ENCODE data around the gene ATP1A3. TPM values are rescaled to one million over a fixed set of nuclear protein-coding genes. Genes with fewer than 3 reads are reported as not detected.

ATP1A3 gene
- total RNA-seq, 1 donor from 2014 or later, result not detected

DNA sequence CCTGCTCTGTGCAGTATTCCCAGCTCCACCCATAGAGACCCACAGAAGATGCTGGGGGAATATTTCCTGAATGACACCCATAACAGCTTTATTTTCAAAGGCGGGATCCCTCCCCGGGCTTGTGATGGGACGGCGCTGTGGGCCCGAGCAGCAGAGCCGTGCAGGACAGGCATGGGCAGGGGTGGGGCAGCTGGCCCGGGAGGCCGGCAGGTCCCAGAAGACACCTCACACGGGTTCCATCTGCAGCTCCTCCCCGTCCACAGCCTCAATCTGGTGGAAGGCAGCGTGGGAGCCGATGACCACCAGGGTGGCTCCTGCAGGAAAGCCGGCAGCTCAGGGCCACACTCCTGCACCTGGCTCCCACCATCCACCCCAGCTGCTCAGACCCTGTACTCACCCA, 37.4 kb downstream of the ATP1A3 start:
- TF ChIP-seq, protein P1, sequence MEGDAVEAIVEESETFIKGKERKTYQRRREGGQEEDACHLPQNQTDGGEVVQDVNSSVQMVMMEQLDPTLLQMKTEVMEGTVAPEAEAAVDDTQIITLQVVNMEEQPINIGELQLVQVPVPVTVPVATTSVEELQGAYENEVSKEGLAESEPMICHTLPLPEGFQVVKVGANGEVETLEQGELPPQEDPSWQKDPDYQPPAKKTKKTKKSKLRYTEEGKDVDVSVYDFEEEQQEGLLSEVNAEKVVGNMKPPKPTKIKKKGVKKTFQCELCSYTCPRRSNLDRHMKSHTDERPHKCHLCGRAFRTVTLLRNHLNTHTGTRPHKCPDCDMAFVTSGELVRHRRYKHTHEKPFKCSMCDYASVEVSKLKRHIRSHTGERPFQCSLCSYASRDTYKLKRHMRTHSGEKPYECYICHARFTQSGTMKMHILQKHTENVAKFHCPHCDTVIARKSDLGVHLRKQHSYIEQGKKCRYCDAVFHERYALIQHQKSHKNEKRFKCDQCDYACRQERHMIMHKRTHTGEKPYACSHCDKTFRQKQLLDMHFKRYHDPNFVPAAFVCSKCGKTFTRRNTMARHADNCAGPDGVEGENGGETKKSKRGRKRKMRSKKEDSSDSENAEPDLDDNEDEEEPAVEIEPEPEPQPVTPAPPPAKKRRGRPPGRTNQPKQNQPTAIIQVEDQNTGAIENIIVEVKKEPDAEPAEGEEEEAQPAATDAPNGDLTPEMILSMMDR (IDR thresholded peaks at IDR 0.05; ENCODE audit: unreplicated experiment), result no peak
- Mint-ChIP-seq H3K27me3 (ENCODE audit: low read depth) (peaks cover 2% of the 10 kb centered on the region), H3K27ac (no peak overlapping the region), H3K36me3 (peaks cover 2% of the 10 kb centered on the region), H3K9me3 (no peaks in the 10 kb centered on the region), H3K4me3 (no peak overlapping the region), H3K4me1 (peaks cover 17% of the 10 kb centered on the region)
- no peak for DNase-seq (ENCODE audit: low spot score in 2 of 2, unreplicated experiment in 2 of 2)

DNA sequence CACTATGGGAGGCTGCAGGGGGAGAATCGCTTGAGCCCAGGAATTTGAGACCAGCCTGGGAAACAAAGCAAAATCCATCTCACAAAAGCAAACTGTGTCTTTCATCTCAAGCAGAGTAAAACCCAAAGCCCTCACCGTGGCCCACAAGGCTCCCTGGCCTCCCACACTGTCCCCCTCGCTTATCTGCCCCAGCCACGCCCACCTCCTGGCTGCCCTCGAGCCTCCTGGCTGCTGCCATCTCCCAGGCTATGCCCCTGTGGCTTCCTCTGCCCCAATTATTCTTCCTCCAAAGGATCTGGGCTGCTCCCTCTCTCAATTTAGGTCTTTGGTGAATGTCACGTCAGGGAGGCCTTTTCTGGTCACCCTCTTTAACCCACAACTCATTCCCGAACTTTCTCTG, 38.5 kb downstream of the ATP1A3 start:
- Mint-ChIP-seq H3K9me3 (no peaks in the 10 kb centered on the region), H3K27ac (no peak overlapping the region), H3K4me3 (no peak overlapping the region), H3K27me3 (ENCODE audit: low read depth) (peaks cover 4% of the 10 kb centered on the region), H3K36me3 (peaks cover 2% of the 10 kb centered on the region), H3K4me1 (peaks cover 16% of the 10 kb centered on the region)
- TF ChIP-seq, protein P1 (IDR thresholded peaks at IDR 0.05; ENCODE audit: unreplicated experiment), result no peak
- DNase-seq (ENCODE audit: low spot score in 2 of 2, unreplicated experiment in 2 of 2), result no peak

DNA sequence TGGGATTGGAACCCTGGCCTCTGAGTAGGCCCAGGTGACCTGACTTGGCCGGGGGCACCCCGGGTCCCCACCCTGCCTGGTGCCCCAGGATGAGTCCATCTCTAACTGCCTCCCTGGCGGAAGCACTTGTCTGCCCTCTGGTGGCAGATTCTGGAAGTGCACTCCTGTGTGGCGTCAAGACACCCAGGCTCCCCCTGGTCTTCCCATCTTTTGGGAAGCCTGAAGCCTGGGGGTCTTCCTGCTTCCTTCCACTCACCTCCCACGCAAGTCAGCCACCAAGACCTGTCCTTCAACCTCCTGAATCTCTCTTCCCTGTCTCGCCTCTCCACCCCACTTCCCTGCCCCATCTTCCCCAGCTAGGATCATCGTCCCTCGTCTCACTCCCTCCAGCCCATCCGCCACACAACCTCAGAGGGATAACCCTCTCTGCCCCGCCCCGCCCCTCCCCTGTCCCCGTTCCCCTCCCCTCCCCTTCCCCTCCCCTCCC, 42.3 kb downstream of the ATP1A3 start:
- H3K9me3 Mint-ChIP-seq, result no peaks in the 10 kb centered on the region
- peaks cover 7% of the 10 kb centered on the region for H3K27me3 Mint-ChIP-seq (ENCODE audit: low read depth)
- no peak overlapping the region for H3K27ac Mint-ChIP-seq
- DNase-seq (ENCODE audit: low spot score in 2 of 2, unreplicated experiment in 2 of 2), result peak; percentile 62 to 91
- TF ChIP-seq, protein P1 (IDR thresholded peaks at IDR 0.05; ENCODE audit: unreplicated experiment), result peak; percentile 99
- no peaks in the 10 kb centered on the region for H3K36me3 Mint-ChIP-seq
- peak overlapping the region; percentile 15 for H3K4me3 Mint-ChIP-seq
- H3K4me1 Mint-ChIP-seq, result peaks cover 4% of the 10 kb centered on the region

DNA sequence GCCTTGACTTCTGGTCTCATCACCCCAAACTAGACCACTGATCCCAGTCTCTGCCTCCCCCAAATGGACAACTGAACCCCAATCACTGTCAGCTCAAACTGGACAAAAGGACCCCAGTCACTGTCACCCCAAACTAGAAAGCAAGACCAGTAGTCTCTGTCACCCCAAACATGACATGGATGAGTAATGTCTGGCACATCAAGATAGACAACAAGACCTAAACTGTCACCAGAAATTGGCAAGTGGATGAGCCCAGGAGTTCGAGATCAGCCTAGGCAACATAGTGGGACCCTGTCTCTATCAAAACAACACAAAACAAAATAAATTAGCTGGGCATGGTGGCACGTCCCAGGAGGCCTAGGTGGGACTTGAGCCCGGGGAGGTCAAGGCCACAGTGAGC, 46.9 kb downstream of the ATP1A3 start:
- TF ChIP-seq, protein P1 (IDR thresholded peaks at IDR 0.05; ENCODE audit: unreplicated experiment), result no peak
- Mint-ChIP-seq H3K9me3 (peaks cover 4% of the 10 kb centered on the region), H3K4me1 (peaks cover 4% of the 10 kb centered on the region), H3K4me3 (no peak overlapping the region), H3K36me3 (peaks cover 3% of the 10 kb centered on the region), H3K27ac (no peak overlapping the region), H3K27me3 (ENCODE audit: low read depth) (peaks cover 14% of the 10 kb centered on the region)
- DNase-seq (ENCODE audit: low spot score in 2 of 2, unreplicated experiment in 2 of 2), result no peak

DNA sequence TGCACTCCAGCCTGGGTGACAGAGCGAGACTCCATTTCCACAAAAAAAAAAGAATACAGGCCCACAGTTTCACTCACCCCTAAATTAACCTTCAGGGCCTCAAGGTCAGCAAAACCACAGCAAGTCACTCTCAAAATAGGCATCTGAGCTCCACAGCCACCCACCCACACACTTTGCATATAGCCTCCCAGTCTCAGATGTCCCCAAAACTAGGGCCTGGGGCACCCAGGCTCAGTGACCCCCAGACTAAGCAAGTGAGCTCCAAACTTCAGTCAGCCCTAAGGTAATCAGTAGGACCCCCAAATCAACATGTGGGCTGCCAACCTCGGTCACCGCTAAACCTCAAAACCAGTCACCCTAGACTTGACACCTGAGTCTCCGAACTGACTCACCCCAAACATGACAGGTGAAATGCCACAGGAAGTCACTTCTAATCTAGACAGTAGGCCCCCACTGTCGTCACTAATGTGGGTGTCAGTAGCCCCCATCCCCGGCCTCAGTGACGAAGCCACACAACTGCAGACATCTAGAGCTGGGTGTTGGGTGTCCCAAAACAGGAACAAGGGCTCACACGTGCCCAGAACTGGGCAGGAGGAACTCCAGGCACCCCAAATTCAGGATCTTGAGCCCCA, 48.8 kb downstream of the ATP1A3 start:
- no peak overlapping the region for H3K4me3 Mint-ChIP-seq
- TF ChIP-seq, protein P1 (IDR thresholded peaks at IDR 0.05; ENCODE audit: unreplicated experiment), result no peak
- DNase-seq (ENCODE audit: low spot score in 2 of 2, unreplicated experiment in 2 of 2), result no peak
- H3K27ac Mint-ChIP-seq, result no peak overlapping the region
- H3K4me1 Mint-ChIP-seq, result peaks cover 2% of the 10 kb centered on the region
- H3K36me3 Mint-ChIP-seq, result peaks cover 3% of the 10 kb centered on the region
- H3K27me3 Mint-ChIP-seq (ENCODE audit: low read depth), result peaks cover 21% of the 10 kb centered on the region
- peaks cover 4% of the 10 kb centered on the region for H3K9me3 Mint-ChIP-seq

All from mesothelial cell of epicardium (in vitro differentiated cells).